ENCODE measurements around the gene GPC5. TPM values are rescaled to one million over a fixed set of nuclear protein-coding genes. Genes with fewer than 3 reads are reported as not detected.
"Not testable (repeated sequence)": the region's sequence is repeated elsewhere in the genome, so short reads cannot be mapped to it uniquely, and the experiment has no call there.

Gene GPC5
- total RNA-seq, 4 donors from 2014 or later = 0.47 TPM; not detected in 3

GRCh38 chr13:92461402-92461801 is 1063.0 kb downstream of the GPC5 start:
- Histone ChIP-seq H3K36me3 (no peaks in the 10 kb centered on the region), H3K27ac (no peak overlapping the region), H3K4me3 (no peak overlapping the region), H3K4me1 (no peaks in the 10 kb centered on the region), H3K9me3 (no peaks in the 10 kb centered on the region), H3K27me3 (no peaks in the 10 kb centered on the region)
- TF ChIP-seq POLR2AphosphoS5 (IDR thresholded peaks at IDR 0.05) (no peak), POLR2A (IDR thresholded peaks at IDR 0.05) (no peak), EP300 (IDR thresholded peaks at IDR 0.05) (no peak)
- ATAC-seq = no peak
- 74 to 77% methylated on average over 3 of the region's 3 CpGs for WGBS, 2 donors (ENCODE audit: low coverage in 1 of 2)

GRCh38 chr13:92461831-92462230 is 1063.4 kb downstream of the GPC5 start:
- H3K4me3 ChIP-seq = no peak overlapping the region
- no peaks in the 10 kb centered on the region for H3K36me3 ChIP-seq
- no peaks in the 10 kb centered on the region for H3K9me3 ChIP-seq
- WGBS, 2 donors (ENCODE audit: low coverage in 1 of 2) = 90 to 96% methylated on average over 2 to 5 of the region's 5 CpGs
- H3K4me1 ChIP-seq = no peaks in the 10 kb centered on the region
- no peak for ATAC-seq
- H3K27me3 ChIP-seq = no peaks in the 10 kb centered on the region
- no peak for TF ChIP-seq CTCF (IDR thresholded peaks at IDR 0.05)
- no peak for TF ChIP-seq POLR2A (IDR thresholded peaks at IDR 0.05)
- TF ChIP-seq POLR2AphosphoS5 (IDR thresholded peaks at IDR 0.05) = no peak
- no peak for TF ChIP-seq EP300 (IDR thresholded peaks at IDR 0.05)
- no peak overlapping the region for H3K27ac ChIP-seq

GRCh38 chr13:92463134-92463533 is 1064.7 kb downstream of the GPC5 start:
- WGBS, 2 donors (ENCODE audit: low coverage in 1 of 2) = 28% methylated on average over 3 to 7 of the region's 7 CpGs
- TF ChIP-seq CTCF (IDR thresholded peaks at IDR 0.05) = no peak
- no peak for TF ChIP-seq POLR2A (IDR thresholded peaks at IDR 0.05)
- no peak for TF ChIP-seq EP300 (IDR thresholded peaks at IDR 0.05)

GRCh38 chr13:92473765-92474475 is 1075.5 kb downstream of the GPC5 start:
- H3K36me3 ChIP-seq = no peaks in the 10 kb centered on the region
- H3K4me3 ChIP-seq = no peak overlapping the region
- ATAC-seq = no peak
- no peaks in the 10 kb centered on the region for H3K27me3 ChIP-seq
- no peaks in the 10 kb centered on the region for H3K4me1 ChIP-seq
- H3K27ac ChIP-seq = no peak overlapping the region
- TF ChIP-seq CTCF (IDR thresholded peaks at IDR 0.05) = no peak
- no peak for TF ChIP-seq EP300 (IDR thresholded peaks at IDR 0.05)
- TF ChIP-seq POLR2AphosphoS5 (IDR thresholded peaks at IDR 0.05) = no peak
- no peak for TF ChIP-seq POLR2A (IDR thresholded peaks at IDR 0.05)
- no peaks in the 10 kb centered on the region for H3K9me3 ChIP-seq
- WGBS, 2 donors (ENCODE audit: low coverage in 1 of 2) = 76 to 92% methylated on average over 2 to 3 of the region's 3 CpGs

More at GRCh38 chr13:92463134-92463533, 1064.7 kb downstream of the GPC5 start:
- Histone ChIP-seq H3K36me3 (no peaks in the 10 kb centered on the region), H3K27me3 (no peaks in the 10 kb centered on the region), H3K9me3 (no peaks in the 10 kb centered on the region), H3K4me1 (no peaks in the 10 kb centered on the region), H3K4me3 (no peak overlapping the region), H3K27ac (no peak overlapping the region)
- no peak for ATAC-seq

- no peak overlapping the region for H3K4me3 ChIP-seq
- H3K36me3 ChIP-seq = no peaks in the 10 kb centered on the region
- H3K9me3 ChIP-seq = no peaks in the 10 kb centered on the region
- 61 to 89% methylated on average over 3 of the region's 3 CpGs for WGBS, 2 donors (ENCODE audit: low coverage in 1 of 2)
- ATAC-seq = no peak
- H3K27me3 ChIP-seq = no peaks in the 10 kb centered on the region
- TF ChIP-seq CTCF (IDR thresholded peaks at IDR 0.05) = no peak
- no peak for TF ChIP-seq POLR2A (IDR thresholded peaks at IDR 0.05)
- TF ChIP-seq POLR2AphosphoS5 (IDR thresholded peaks at IDR 0.05) = no peak
- no peak for TF ChIP-seq EP300 (IDR thresholded peaks at IDR 0.05)
- no peak overlapping the region for H3K27ac ChIP-seq
- H3K4me1 ChIP-seq = no peaks in the 10 kb centered on the region
Measured at GRCh38 chr13:92480387-92480786, 1082.0 kb downstream of the GPC5 start.

GRCh38 chr13:92482790-92483189 is 1084.4 kb downstream of the GPC5 start:
- not testable (repeated sequence) for H3K4me1 ChIP-seq, ATAC-seq, H3K9me3 ChIP-seq, H3K36me3 ChIP-seq, H3K27me3 ChIP-seq, H3K27ac ChIP-seq, H3K4me3 ChIP-seq
- WGBS, 2 donors (ENCODE audit: low coverage in 1 of 2) = 67 to 90% methylated on average over 1 to 3 of the region's 3 CpGs
